Measurements from ENCODE around the gene SLC27A2.

SLC27A2 gene

DNA sequence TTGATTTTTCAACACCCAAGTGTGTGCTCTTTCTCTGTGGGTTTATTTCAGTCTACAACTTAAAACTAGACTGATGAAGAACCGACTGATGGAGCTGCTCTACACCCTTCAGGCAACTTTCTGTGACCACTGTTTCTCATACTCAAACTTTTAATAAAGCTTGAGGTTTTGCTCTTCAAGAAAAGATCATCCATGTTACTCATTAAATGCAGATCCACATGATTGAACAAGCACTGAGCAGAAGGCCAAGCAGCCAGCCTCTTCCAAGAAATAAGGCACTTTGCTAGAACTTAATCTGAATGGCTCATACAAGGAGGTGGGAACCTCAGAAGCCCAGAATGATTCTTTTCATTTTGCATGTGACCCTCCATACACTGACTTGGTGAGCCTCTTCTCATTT is 8.7 kb downstream of the SLC27A2 start:
- no peak for DNase-seq (ENCODE audit: low spot score)

DNA sequence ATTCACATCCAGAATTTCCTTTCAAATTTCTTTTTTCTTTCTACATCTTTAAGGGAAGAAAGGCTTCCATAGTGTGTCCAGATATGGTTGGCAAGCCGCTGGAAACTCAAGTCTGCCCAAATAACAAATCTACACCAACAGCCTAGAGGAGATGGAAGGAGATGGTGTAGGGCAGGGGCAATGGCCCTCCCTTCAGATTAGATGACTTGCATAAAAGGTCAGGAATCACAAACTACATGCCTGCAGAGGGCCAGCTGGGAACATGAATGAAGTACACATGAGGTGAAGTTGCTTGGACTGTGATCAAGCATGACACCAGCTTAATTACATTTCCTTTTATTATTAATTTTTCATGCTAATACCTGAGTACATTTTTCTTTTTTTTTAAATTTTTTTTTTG is 10.2 kb downstream of the SLC27A2 start:
- no peak for DNase-seq (ENCODE audit: low spot score)

GRCh38 chr15:50192926-50193620 is 11.1 kb downstream of the SLC27A2 start:
- DNase-seq (ENCODE audit: low spot score): no peak

- no peak for DNase-seq (ENCODE audit: low spot score)
These were observed 20.0 kb downstream of the SLC27A2 start for GRCh38 chr15:50202003-50202402.

- DNase-seq (ENCODE audit: low spot score): no peak
These were observed 24.0 kb downstream of the SLC27A2 start for GRCh38 chr15:50206020-50206419.

GRCh38 chr15:50209809-50210208 is 27.8 kb downstream of the SLC27A2 start:
- DNase-seq (ENCODE audit: low spot score): no peak

- no peak for DNase-seq (ENCODE audit: low spot score)
These were observed 28.6 kb downstream of the SLC27A2 start for GRCh38 chr15:50210462-50211157.

- no peak for DNase-seq (ENCODE audit: low spot score)
These were observed 36.3 kb downstream of the SLC27A2 start for GRCh38 chr15:50218291-50218690.

DNA sequence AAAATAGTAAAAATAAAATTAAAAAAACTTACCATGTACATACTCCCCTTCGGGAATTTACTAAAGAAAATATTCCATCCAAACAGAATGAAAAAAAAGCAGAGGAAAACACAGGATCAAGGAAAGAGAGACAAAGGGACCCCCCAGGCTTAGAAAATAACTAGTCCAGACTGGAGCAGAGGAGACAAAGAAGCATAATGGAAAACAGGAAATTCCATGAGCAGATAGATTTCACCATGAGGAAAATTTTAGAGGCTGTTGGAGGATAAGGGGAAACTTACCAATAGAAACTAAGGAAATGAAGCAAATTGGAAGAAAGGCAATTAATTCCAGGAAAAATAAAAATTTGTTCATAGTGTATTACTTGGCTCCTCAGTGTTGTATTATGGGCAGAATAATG is 36.7 kb downstream of the SLC27A2 start:
- DNase-seq (ENCODE audit: low spot score): no peak

- peak; percentile 14 for DNase-seq (ENCODE audit: low spot score)
These were observed 37.8 kb downstream of the SLC27A2 start for GRCh38 chr15:50219820-50220219.

DNA sequence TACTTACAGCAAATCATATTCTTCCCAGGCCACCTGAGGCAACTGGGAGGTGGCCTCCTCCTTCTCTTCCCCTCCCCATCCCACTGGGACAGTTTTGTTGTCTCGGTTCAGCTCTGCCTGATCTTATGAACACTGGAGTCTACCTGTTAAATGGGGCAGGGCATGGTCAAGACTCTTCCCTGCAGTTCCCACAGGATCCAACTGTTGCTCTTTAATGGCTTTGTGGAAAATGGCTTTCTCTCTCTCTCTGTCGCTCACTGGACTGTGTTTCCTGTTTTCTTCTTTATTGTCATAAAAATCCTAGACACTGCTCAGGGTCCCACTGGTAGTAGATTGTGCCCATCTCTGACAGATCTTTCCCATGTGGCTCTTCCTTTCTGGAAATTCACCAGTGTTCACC is 40.2 kb downstream of the SLC27A2 start:
- no peak for DNase-seq (ENCODE audit: low spot score)

GRCh38 chr15:50224606-50225005 is 42.6 kb downstream of the SLC27A2 start:
- DNase-seq (ENCODE audit: low spot score): no peak

GRCh38 chr15:50225057-50225456 is 43.1 kb downstream of the SLC27A2 start:
- no peak for DNase-seq (ENCODE audit: low spot score)

- no peak for DNase-seq (ENCODE audit: low spot score)
These were observed 43.9 kb downstream of the SLC27A2 start for GRCh38 chr15:50225938-50226337.

DNA sequence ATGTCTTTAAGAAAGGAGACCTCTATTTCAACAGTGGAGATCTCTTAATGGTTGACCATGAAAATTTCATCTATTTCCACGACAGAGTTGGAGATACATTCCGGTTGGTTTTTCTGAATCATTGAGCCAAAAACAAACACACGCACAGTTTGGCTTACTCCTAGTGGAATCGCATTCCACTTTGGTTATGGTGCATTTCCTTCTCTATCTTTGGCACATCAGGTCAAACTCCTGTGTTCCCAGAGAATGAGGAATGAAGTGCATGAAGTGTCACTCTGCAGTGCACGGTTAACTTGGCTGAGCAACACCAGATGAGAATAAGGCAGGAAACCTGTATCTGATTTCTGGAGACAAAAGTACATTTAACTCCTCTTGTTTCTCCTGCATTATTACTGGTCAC is 45.1 kb downstream of the SLC27A2 start:
- no peak for DNase-seq (ENCODE audit: low spot score)

DNA sequence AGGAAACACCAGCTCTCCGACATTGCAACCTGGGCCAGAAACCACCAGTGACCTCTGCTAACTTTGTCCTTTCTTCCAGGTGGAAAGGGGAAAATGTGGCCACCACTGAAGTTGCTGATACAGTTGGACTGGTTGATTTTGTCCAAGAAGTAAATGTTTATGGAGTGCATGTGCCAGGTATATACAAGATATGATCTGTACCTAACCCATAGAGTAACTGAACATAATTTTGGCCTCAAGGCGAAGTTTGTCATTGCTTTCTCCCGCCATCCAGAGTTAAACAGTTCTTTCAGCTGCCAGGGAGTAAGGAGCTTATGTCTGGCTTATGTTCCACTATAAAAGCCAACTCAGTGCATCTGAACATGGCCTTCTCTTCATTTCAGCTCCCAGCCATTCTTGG is 46.9 kb downstream of the SLC27A2 start:
- DNase-seq (ENCODE audit: low spot score): no peak

DNA sequence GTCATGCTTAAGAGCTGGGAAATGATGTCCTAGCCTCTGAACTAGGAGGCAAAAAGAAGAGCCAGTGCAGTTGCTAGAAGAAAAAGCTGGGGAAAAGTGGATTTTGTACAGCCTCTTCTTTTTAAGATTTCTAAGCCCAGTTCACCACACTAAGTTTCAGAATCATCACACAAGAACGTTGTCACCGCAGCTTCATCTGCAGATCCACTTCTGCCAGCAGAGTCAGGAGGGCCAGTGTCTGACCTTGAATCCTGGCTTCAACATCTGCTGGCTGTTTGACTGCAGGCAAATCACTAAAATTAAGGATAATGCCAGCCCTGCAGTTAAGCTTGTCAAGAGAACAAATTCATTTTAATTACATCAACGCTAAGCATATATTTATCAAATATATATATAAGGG is 47.3 kb downstream of the SLC27A2 start:
- DNase-seq (ENCODE audit: low spot score): no peak

DNA sequence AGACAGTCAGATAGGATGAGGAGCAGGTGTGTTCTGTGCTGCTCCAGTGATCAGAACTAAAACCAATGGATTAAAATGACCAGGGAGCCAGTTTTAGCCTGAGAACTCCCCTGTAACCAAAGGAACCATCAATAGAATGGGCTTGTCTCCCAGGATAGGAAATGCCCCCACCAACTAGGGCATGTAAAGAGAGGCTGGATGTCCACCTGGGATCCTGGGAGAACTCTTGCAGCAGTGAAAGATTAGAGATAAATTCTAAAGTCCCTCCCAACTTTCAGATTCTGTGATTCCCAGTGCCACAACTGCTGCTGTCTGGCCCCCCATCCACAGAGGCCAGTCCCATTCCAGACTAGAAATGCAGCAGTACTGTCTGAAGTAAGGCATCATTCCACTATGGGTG is 49.8 kb downstream of the SLC27A2 start:
- DNase-seq (ENCODE audit: low spot score): no peak

DNA sequence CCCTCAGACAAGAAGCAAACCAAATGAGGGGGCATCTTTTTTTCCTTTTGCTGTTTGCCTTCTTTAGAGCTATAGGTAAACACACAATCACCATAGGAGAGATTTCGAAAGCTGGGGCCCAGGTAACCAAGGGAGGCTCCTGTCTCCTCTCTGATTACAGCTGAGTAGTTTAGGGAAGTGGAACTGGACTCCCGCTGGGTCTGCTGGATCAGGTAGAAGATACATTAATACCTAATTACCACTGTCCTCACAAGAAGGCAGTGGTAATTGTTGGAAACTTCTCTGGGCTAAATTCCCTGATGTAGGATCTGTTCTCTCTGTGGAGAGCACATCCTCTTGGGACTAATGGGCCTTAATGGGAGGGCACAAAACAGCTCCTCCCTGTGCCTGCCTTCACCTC is 50.8 kb downstream of the SLC27A2 start:
- DNase-seq (ENCODE audit: low spot score): no peak

- no peak for DNase-seq (ENCODE audit: low spot score)
These were observed 51.3 kb downstream of the SLC27A2 start for GRCh38 chr15:50233192-50233736.

- DNase-seq (ENCODE audit: low spot score): no peak
These were observed 52.8 kb downstream of the SLC27A2 start for GRCh38 chr15:50234764-50235163.

DNA sequence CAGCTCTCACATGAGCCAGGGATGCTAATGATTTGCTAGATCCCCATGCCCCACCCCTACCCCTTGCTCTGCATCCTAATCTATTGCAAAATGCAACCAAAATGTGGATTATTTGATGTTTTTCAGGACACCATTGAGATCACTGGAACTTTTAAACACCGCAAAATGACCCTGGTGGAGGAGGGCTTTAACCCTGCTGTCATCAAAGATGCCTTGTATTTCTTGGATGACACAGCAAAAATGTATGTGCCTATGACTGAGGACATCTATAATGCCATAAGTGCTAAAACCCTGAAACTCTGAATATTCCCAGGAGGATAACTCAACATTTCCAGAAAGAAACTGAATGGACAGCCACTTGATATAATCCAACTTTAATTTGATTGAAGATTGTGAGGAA is 53.8 kb downstream of the SLC27A2 start:
- DNase-seq (ENCODE audit: low spot score): no peak

GRCh38 chr15:50236433-50236832 is 54.4 kb downstream of the SLC27A2 start:
- no peak for DNase-seq (ENCODE audit: low spot score)

GRCh38 chr15:50238255-50238654 is 56.3 kb downstream of the SLC27A2 start:
- DNase-seq (ENCODE audit: low spot score): no peak
